GM18507 (cell line): ENCODE measurements around the gene TTLL7.
"Not testable (repeated sequence)": the region's sequence is repeated elsewhere in the genome, so short reads cannot be mapped to it uniquely, and the experiment has no call there.

ENCODE experiments used
- DNase-seq: peaks from one replicate; pipeline ENCODE4 v3.0.0; 2011; ENCODE audit warnings: low read depth; ENCODE audit not compliant: insufficient read length; ENCODE audit errors: extremely low spot score
- FAIRE-seq: peaks from 2 replicates; lab custom pipeline; 2011; peaks lifted over from hg19 to GRCh38; lab: Jason Lieb, UNC

Gene TTLL7

GRCh38 chr1:83996621-83997020, 2.3 kb downstream of the TTLL7 start:
- no peak for FAIRE-seq
- no peak for DNase-seq

- no peak for FAIRE-seq
- no peak for DNase-seq
Measured at GRCh38 chr1:83996191-83996590, 2.7 kb downstream of the TTLL7 start.

- no peak for FAIRE-seq
- DNase-seq = no peak
Measured at GRCh38 chr1:83995649-83996048, 3.3 kb downstream of the TTLL7 start.

GRCh38 chr1:83994111-83994510, 4.8 kb downstream of the TTLL7 start:
- no peak for FAIRE-seq
- DNase-seq = no peak

GRCh38 chr1:83990734-83991133, 8.2 kb downstream of the TTLL7 start:
- DNase-seq (no peak), FAIRE-seq (no peak)

- no peak for DNase-seq
- FAIRE-seq = no peak
Measured at GRCh38 chr1:83985048-83985447, 13.9 kb downstream of the TTLL7 start.

- DNase-seq, FAIRE-seq: not testable (repeated sequence)
Measured at GRCh38 chr1:83983918-83984317, 15.0 kb downstream of the TTLL7 start.

- FAIRE-seq = no peak
- DNase-seq = no peak
Measured at GRCh38 chr1:83978056-83978455, 20.9 kb downstream of the TTLL7 start.

GRCh38 chr1:83976920-83977319, 22.0 kb downstream of the TTLL7 start:
- FAIRE-seq = no peak
- DNase-seq = no peak

GRCh38 chr1:83970802-83971201, 28.1 kb downstream of the TTLL7 start:
- DNase-seq = no peak
- no peak for FAIRE-seq

- no peak for FAIRE-seq
- DNase-seq = no peak
Measured at GRCh38 chr1:83970114-83970513, 28.8 kb downstream of the TTLL7 start.

GRCh38 chr1:83967336-83967735, 31.6 kb downstream of the TTLL7 start:
- DNase-seq (no peak), FAIRE-seq (no peak)

- DNase-seq (no peak), FAIRE-seq (no peak)
Measured at GRCh38 chr1:83964153-83964552, 34.8 kb downstream of the TTLL7 start.

GRCh38 chr1:83961571-83962295, 37.2 kb downstream of the TTLL7 start:
- no peak for FAIRE-seq

GRCh38 chr1:83960669-83961277, 38.2 kb downstream of the TTLL7 start:
- FAIRE-seq (no peak), DNase-seq (no peak)

More at GRCh38 chr1:83961571-83962295, 37.2 kb downstream of the TTLL7 start:
- no peak for DNase-seq

GRCh38 chr1:83959824-83960498, 39.0 kb downstream of the TTLL7 start:
- FAIRE-seq = no peak
- no peak for DNase-seq

GRCh38 chr1:83958704-83959103, 40.2 kb downstream of the TTLL7 start:
- FAIRE-seq = no peak
- DNase-seq = no peak

GRCh38 chr1:83954166-83954823, 44.6 kb downstream of the TTLL7 start:
- DNase-seq (no peak), FAIRE-seq (no peak)

GRCh38 chr1:83950106-83950661, 48.7 kb downstream of the TTLL7 start:
- FAIRE-seq = no peak

GRCh38 chr1:83942914-83943313, 56.0 kb downstream of the TTLL7 start:
- FAIRE-seq = no peak
- DNase-seq = no peak

More at GRCh38 chr1:83950106-83950661, 48.7 kb downstream of the TTLL7 start:
- DNase-seq = no peak
